Thyroid gland (tissue), 4 donors: ENCODE measurements around the gene GPR158.

Experiments
- CTCF ChIP-seq, 6 experiments: fragments of 200-600 bp in 3 of 6; fragments of 450-650 bp in 3 of 6; sonication (generic) in 3 of 6; IDR thresholded peaks; one replicate each; pipeline ENCODE4 v1.5.1; 2016 to 2019; ENCODE audit warnings: antibody characterized with exemption in 6 of 6, mild to moderate bottlenecking in 2 of 6, inconsistent platforms in 1 of 6, moderate library complexity in 1 of 6
- POLR2A ChIP-seq, 2 donors: fragments of 450-650 bp; IDR thresholded peaks; one replicate each; pipeline ENCODE4 v1.6.1; 2017; ENCODE audit warnings: antibody characterized with exemption in 2 of 2, mild to moderate bottlenecking in 2 of 2, moderate library complexity in 1 of 2

- TF ChIP-seq CTCF (IDR thresholded peaks at IDR 0.05) (no peak), POLR2A (IDR thresholded peaks at IDR 0.05) (no peak)
Observed at GRCh38 chr10:25175527-25176420, 973 bp downstream of the GPR158 start.
